Measurements from ENCODE around the gene MRC2. TPM values are rescaled to one million over a fixed set of nuclear protein-coding genes. Genes with fewer than 3 reads are reported as not detected.

The MRC2 gene
- total RNA-seq, 2 donors from 2014 or later, result 184 to 242 TPM

DNA sequence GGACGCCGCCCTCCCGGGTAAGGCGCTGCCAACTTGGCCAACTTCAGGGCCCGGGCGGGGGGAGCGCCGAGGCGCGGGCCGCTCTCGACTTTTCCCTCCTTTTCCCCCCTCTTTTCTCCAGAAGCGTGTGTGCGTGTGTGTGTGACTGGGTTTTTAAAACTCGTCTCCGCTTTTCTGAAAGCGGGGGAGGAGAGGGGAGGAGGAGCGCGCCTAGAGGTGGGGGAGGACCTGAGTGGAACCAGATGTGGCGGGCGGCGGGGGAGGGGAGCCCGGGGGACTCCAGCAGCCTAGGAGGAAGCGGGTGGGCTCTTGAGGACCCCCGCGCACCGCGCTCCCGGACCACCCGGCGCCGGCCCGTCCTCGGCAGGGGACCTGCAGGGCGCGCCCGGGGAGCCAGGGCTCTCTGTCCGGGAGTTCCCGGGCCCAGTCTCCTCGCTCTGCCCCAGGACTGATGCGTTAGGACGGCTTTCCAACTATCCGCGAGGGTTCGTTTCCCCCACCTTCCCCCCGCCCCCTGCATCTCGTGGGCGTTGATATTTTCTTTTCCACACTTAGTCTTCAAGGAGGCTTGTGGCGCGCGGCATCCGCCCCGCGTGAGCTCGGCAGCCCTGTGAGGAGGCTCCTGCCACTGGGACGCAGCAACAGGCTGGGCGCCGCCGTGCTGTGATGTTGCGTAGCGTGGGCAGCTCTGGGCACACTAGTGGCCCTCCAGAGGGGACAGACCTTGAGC lies 599 bp downstream of the MRC2 start:
- no peaks in the 10 kb centered on the region for H3K36me3 ChIP-seq
- no peak for DNase-seq (ENCODE audit: low spot score)
- ATAC-seq (ENCODE audit: insufficient number of reproducible peaks, low FRiP score, low read depth), result peak; percentile 37

DNA sequence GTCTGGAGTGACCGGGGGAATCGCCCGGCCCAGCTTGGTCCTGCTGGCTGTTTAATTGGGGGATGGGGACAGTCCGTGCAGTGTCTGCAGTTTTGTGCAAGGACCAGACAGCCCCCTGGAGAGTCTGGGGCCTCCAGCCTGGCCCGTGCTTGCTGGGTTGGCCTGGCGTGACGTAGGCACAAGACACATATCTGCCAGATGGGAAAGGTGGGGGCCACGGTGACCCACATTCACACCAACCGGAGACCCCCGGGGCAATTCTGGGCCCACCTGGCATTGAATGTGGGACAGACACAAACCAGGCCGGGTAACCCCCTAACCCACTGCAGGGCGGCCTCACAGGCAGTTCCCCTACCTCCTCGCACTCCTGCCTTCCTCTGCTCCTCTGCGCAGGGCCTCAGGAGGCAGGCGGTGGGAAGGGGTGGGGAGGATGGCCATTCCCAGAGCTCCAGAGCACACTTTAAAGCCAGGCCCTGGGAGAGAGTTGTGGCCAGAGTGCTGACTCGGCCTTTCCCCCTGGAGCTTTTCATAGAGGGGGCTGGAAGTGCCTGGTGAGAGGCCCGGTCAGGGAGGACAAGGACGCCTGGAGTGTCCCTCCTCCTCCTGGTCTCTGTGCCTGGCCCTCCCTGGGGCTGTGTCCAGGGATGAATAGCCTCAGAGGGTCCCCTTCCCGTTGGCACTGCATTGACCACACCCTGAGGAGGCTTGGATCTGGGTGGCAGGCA lies 1.5 kb downstream of the MRC2 start:
- Histone ChIP-seq H3K4me1 (ENCODE audit: control insufficient read depth in 1 of 2, low read depth in 2 of 2) (peaks cover 17 to 58% of the 10 kb centered on the region in 2 donors), H3K27ac (peak overlapping the region; percentile 99), H3K4me3 (peak overlapping the region; percentile 97), H3K9me3 (no peaks in the 10 kb centered on the region), H3K36me3 (no peaks in the 10 kb centered on the region), H3K27me3 (replicated peaks; ENCODE audit: insufficient read depth) (no peaks in the 10 kb centered on the region)
- DNase-seq (ENCODE audit: low spot score) (no peak), ATAC-seq (ENCODE audit: insufficient number of reproducible peaks, low FRiP score, low read depth) (no peak)
- TF ChIP-seq, protein P1, sequence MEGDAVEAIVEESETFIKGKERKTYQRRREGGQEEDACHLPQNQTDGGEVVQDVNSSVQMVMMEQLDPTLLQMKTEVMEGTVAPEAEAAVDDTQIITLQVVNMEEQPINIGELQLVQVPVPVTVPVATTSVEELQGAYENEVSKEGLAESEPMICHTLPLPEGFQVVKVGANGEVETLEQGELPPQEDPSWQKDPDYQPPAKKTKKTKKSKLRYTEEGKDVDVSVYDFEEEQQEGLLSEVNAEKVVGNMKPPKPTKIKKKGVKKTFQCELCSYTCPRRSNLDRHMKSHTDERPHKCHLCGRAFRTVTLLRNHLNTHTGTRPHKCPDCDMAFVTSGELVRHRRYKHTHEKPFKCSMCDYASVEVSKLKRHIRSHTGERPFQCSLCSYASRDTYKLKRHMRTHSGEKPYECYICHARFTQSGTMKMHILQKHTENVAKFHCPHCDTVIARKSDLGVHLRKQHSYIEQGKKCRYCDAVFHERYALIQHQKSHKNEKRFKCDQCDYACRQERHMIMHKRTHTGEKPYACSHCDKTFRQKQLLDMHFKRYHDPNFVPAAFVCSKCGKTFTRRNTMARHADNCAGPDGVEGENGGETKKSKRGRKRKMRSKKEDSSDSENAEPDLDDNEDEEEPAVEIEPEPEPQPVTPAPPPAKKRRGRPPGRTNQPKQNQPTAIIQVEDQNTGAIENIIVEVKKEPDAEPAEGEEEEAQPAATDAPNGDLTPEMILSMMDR (IDR thresholded peaks at IDR 0.05), result no peak

More for the DNA sequence above, 599 bp downstream of the MRC2 start:
- Histone ChIP-seq H3K4me1 (ENCODE audit: control insufficient read depth in 1 of 2, low read depth in 2 of 2) (peaks cover 15 to 52% of the 10 kb centered on the region in 2 donors), H3K27me3 (replicated peaks; ENCODE audit: insufficient read depth) (no peaks in the 10 kb centered on the region), H3K4me3 (peak overlapping the region; percentile 97), H3K27ac (peak overlapping the region; percentile 99), H3K9me3 (no peaks in the 10 kb centered on the region)
- TF ChIP-seq, protein P1 (IDR thresholded peaks at IDR 0.05), result no peak

DNA sequence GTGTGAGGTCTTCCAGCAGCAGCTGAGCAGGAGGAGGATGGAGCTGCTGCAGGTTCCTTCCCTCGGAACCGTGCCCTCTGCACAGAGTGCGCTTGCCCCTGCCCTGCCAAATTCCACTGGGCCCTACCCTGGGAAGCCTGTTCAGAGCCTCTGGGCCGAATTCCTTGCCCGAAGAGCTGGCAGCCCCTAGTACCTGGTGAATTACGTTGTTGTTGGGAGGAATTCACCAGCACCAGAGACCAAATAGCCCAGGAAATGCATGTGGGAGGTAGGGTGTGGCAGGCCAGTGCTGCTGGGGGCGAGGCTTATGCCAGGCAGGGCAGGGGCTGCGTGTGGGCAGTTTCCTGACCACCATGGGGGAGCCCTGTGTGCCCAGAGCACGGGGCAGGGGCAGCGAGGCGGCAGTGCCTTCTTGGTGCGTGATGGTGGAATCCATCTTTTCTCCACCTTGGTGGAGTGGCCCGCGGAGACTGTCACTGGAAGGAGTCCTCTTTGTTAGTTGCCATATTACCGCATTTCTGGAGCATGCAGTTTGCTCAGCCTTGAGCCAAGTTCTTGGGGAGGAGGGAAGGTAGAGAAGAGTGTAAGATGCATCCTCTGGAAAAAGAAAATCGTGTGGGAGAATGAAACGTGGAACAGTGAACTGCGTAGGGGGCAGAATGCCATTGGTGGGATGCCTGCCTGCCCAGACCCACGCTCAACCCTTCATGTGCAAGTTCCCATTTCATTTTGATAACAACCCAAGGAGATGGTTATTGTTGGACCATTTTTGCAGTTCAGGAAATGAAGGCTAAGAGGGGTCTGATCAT lies 2.3 kb downstream of the MRC2 start:
- TF ChIP-seq, protein P1 (IDR thresholded peaks at IDR 0.05), result no peak
- no peaks in the 10 kb centered on the region for H3K36me3 ChIP-seq
- H3K9me3 ChIP-seq, result no peaks in the 10 kb centered on the region
- DNase-seq (ENCODE audit: low spot score), result no peak
- H3K4me1 ChIP-seq (ENCODE audit: control insufficient read depth in 1 of 2, low read depth in 2 of 2), result peaks cover 17 to 66% of the 10 kb centered on the region in 2 donors
- H3K27me3 ChIP-seq (replicated peaks; ENCODE audit: insufficient read depth), result no peaks in the 10 kb centered on the region
- ATAC-seq (ENCODE audit: insufficient number of reproducible peaks, low FRiP score, low read depth), result no peak
- peak overlapping the region; percentile 97 for H3K4me3 ChIP-seq
- peak overlapping the region; percentile 99 for H3K27ac ChIP-seq

DNA sequence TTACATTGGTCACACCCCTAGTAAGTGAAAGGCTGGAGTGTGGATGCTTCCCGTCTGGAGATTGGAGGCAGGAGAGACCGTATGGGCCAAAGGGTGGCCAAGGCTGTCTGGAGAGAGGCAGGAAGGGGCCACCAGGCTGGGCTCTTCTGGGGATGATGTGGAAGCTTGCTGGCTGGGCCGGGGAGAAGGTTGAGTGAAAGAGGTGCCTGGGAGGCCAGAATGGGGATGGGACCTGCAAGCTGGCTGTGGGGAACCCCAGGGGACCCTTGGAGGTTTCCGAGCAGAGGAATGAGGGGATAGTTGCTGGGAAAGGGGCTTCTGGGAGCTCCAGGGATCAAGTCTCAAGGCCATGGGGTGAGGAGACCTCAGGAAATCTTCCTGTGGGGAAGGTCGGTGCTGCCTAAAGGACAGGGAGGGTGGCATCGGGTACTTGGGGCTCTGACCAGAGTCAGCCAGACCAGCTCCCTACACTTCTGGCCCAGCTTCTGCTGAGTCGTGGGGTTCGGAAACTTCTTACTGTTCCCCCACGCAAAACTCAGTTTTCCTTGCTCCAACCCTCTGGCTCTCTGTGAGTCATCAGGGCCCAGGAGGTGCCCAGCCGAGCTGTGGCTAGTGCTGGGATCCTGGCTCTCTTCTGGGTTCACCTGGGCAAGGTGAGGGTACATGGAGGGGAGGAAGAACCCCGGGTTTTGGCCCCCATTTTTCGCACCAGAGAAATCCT lies 3.1 kb downstream of the MRC2 start:
- peaks cover 15 to 67% of the 10 kb centered on the region in 2 donors for H3K4me1 ChIP-seq (ENCODE audit: control insufficient read depth in 1 of 2, low read depth in 2 of 2)
- peak overlapping the region; percentile 99 for H3K27ac ChIP-seq
- no peaks in the 10 kb centered on the region for H3K9me3 ChIP-seq
- peaks cover 3% of the 10 kb centered on the region for H3K36me3 ChIP-seq
- ATAC-seq (ENCODE audit: insufficient number of reproducible peaks, low FRiP score, low read depth), result no peak
- TF ChIP-seq, protein P1 (IDR thresholded peaks at IDR 0.05), result no peak
- no peak for DNase-seq (ENCODE audit: low spot score)
- peak overlapping the region; percentile 97 for H3K4me3 ChIP-seq
- no peaks in the 10 kb centered on the region for H3K27me3 ChIP-seq (replicated peaks; ENCODE audit: insufficient read depth)

Data from thoracic aorta (tissue), 2 donors.